Esophagus squamous epithelium (tissue), 5 donors: ENCODE measurements around the gene HELZ2. TPM values are rescaled to one million over a fixed set of nuclear protein-coding genes. Genes with fewer than 3 reads are reported as not detected.

Source experiments
- DNase-seq: peaks from one replicate; lab custom pipeline; 2025; lab: John Stamatoyannopoulos, UW
- H3K27ac ChIP-seq, 4 donors: fragments of 200-600 bp; sonication (generic); one replicate each; pipeline ENCODE4 v1.5.1; 2016 to 2019; ENCODE audit warnings: mild to moderate bottlenecking in 1 of 4
- H3K27me3 ChIP-seq, 4 donors: fragments of 200-600 bp; sonication (generic); 1 replicate in 3 of 4; 2 replicates in 1 of 4; pipeline versions ENCODE4 v1.5.1 to v1.6.0; 2017 to 2021; ENCODE audit warnings: antibody characterized with exemption in 1 of 4
- H3K36me3 ChIP-seq, 3 donors: fragments of 200-600 bp; sonication (generic); one replicate each; pipeline ENCODE4 v1.5.1; 2016 to 2019
- H3K4me1 ChIP-seq, 3 donors: fragments of 200-600 bp; sonication (generic); one replicate each; pipeline ENCODE4 v1.5.1; 2017 to 2019
- H3K4me3 ChIP-seq, 4 donors: fragments of 200-600 bp; sonication (generic); 1 replicate in 3 of 4; 2 replicates in 1 of 4; pipeline ENCODE4 v1.5.1; 2016 to 2019; ENCODE audit warnings: mild to moderate bottlenecking in 2 of 4, moderate library complexity in 1 of 4
- H3K9me3 ChIP-seq, 3 donors: fragments of 200-600 bp; sonication (generic); one replicate each; pipeline ENCODE4 v1.5.1; 2016 to 2019
- POLR2A ChIP-seq, 4 donors: fragments of 450-650 bp; IDR thresholded peaks; one replicate each; pipeline ENCODE4 v1.6.1; 2017; ENCODE audit warnings: antibody characterized with exemption in 4 of 4, mild to moderate bottlenecking in 4 of 4, moderate library complexity in 3 of 4
- WGBS, 2 donors: methylation state at CpG; one replicate each; pipeline ENCODE4 v1.1.5; 2018; 5-methylcytosine and 5-hydroxymethylcytosine counted together
- intact Hi-C: fragments of 100-400 bp; cut with DNase I; formaldehyde crosslinking; loops from one replicate; pipeline ENCODE4 v1.15.0; 2022
- total RNA-seq, 4 donors: library from RNA; depleted of rRNA; stranded (reverse); fragments of >200 nt; gene quantifications; one replicate each; pipeline ENCODE4 v1.1.0, GENCODE V29; 2016
- TF ChIP-seq, protein P1 (sequence below), 6 experiments: fragments of 450-650 bp in 4 of 6; fragments of 200-600 bp in 2 of 6; sonication (generic) in 2 of 6; IDR thresholded peaks; one replicate each; pipeline ENCODE4 v1.5.1; 2016 to 2019; ENCODE audit warnings: antibody characterized with exemption in 6 of 6, mild to moderate bottlenecking in 4 of 6, moderate library complexity in 4 of 6
- donor health status: DM: yes; HTN: yes; CAD: no.

HELZ2 gene
- total RNA-seq, 4 donors from 2014 or later, result 23.7 to 37.6 (median 31.2) TPM

DNA sequence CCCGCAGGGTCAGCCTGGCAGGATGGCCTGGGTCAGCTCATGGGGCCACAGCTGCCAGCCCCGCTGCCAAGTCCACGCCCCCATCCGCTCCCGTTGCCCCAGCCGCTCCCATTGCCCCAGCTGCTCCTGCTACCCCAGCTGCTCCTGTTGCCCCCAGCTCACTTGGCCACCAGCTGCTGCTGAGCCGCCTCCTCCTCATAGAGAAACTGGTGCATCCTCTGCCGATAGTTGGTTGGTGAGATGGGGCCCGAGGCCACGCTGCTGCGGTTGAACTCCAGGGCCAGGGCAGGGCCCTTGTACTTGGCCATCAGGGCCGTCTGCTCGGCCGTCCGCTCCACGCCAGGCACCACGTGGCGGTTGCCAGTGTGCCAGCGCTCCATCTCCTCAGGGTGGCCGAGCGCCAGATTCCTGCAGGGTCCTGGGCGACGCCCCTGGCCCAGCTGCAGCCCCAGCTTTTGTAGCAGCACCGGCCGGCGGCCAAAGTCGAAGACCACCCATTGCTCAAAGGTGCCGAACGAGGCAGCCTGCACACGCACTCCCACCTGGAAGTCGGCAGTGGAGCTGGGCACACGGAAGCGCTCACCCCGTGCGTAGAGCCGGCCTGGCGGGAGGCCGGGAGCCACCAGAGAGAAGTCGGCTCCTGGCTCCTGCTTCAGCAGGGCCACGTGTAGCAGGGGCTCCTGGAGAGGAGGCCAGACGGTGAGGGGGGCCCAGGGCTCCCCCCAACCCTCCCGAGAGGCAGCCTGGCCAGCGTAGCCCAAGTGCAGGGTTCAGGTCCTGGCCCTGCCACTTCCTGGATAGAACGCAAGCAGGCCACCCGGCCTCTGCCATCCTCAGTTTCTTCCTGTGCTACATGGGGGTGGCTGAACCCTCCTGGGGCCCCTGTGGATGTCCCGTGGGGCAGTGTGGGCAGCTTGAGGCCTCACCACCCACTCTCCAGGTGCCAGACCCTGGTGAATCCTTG, 4.8 kb downstream of the HELZ2 start:
- H3K4me3 ChIP-seq, result peak overlapping the region in 1 of 4 donors; percentile 42
- H3K27me3 ChIP-seq, result no peaks in the 10 kb centered on the region
- no peak for TF ChIP-seq POLR2A (IDR thresholded peaks at IDR 0.05)
- TF ChIP-seq, protein P1, sequence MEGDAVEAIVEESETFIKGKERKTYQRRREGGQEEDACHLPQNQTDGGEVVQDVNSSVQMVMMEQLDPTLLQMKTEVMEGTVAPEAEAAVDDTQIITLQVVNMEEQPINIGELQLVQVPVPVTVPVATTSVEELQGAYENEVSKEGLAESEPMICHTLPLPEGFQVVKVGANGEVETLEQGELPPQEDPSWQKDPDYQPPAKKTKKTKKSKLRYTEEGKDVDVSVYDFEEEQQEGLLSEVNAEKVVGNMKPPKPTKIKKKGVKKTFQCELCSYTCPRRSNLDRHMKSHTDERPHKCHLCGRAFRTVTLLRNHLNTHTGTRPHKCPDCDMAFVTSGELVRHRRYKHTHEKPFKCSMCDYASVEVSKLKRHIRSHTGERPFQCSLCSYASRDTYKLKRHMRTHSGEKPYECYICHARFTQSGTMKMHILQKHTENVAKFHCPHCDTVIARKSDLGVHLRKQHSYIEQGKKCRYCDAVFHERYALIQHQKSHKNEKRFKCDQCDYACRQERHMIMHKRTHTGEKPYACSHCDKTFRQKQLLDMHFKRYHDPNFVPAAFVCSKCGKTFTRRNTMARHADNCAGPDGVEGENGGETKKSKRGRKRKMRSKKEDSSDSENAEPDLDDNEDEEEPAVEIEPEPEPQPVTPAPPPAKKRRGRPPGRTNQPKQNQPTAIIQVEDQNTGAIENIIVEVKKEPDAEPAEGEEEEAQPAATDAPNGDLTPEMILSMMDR (IDR thresholded peaks at IDR 0.05), result no peak
- H3K36me3 ChIP-seq, result peaks cover 7 to 53% (median 11%) of the 10 kb centered on the region in 3 donors
- H3K4me1 ChIP-seq, result peaks cover 11 to 37% (median 14%) of the 10 kb centered on the region in 3 donors
- H3K27ac ChIP-seq, result peak overlapping the region in 1 of 4 donors; percentile 67
- intact Hi-C loops, result no loop called here
- H3K9me3 ChIP-seq, result no peaks in the 10 kb centered on the region
- no peak for DNase-seq
- 67 to 92% methylated on average over 1 to 3 of the region's 46 CpGs for WGBS, 2 donors

DNA sequence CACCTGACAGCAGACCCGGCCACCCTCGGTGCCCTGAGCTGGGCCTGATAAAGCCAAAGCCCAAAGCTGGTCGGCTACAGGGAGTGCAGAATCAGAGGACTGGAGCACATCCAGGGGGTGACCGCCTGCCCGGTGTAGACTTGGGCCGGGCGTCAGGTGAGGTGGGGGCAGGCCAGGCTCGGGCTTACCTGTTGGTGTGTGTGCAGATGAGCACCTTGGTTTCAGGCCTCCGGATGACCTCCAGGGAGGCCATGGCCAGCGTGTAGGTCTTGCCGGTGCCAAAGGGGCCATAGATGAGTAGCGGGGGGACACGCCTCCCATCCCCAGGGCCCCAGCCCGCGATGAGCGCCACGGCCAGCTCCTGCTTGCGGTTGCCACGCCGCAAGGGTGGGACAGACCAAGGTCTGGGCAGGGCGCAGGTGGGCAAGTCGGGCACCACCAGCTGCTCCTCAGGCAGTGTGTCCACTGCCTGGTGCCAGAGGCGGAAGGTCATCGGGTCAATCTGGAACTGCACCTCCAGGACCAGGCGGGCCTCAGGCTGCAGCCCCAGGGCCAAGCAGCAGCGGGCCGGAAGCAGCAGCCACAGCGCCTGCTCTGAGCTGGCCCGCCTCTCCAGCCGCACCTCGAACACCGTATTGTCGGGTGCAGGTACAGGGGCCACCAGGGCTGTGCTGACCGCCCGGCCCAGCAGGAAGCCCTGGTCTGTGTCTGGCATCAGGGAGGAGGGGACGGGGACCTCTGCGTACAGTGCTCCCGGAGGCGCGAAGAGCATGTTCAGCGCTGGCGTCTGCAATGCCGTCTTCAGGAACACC, 5.7 kb downstream of the HELZ2 start:
- Histone ChIP-seq H3K4me3 (peak overlapping the region in 2 of 4 donors; percentile 10 to 42), H3K4me1 (peaks cover 7 to 30% (median 10%) of the 10 kb centered on the region in 3 donors)

DNA sequence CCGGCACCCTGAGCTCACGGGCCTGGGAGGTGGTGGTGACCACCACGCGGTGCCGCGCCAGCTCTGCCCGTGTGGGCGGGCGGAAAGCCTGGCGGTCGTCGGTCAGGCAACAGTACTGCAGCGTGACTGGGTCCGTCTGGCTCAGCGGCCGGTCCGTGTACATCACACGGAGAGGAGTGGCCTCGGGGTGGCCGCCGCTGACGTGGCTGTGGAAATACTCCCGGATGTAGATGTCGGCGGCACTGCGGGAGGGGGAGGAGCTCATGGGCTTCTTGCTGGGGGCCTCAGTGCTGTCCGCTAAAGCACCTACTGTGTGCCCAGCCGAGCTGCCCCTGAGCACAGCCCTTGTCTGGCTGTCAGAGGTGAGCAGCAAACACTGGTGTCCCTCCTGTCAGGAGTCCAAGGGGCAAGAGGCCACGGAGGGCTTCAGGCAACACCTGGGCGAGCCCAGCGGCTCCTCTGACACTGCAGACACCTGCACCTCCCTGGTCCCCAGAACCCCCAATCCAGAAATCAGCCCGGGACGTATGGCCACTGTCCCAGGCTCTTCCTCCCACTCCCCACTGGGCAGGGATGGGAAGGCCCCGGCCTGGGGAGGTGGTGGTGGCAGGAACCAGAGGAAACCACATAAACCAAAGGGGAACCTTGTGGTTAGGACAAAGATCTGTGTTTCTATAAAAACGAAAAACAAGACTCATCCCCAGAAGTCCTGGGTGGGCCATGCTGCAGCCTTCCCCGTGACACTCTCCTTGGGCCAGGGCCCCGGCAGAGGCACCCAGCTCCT, 6.5 kb downstream of the HELZ2 start:
- Histone ChIP-seq H3K36me3 (peaks cover 15 to 66% (median 19%) of the 10 kb centered on the region in 3 donors), H3K27me3 (no peaks in the 10 kb centered on the region), H3K27ac (peak overlapping the region in 2 of 4 donors; percentile 50 to 67), H3K4me3 (peak overlapping the region in 2 of 4 donors; percentile 10 to 42), H3K9me3 (no peaks in the 10 kb centered on the region), H3K4me1 (peaks cover 0 to 22% (median 5%) of the 10 kb centered on the region in 3 donors)
- WGBS, 2 donors, result 59 to 65% methylated on average over 12 to 19 of the region's 37 CpGs
- intact Hi-C loops, result no loop called here
- DNase-seq, result no peak
- TF ChIP-seq, protein P1 (IDR thresholded peaks at IDR 0.05), result no peak
- TF ChIP-seq POLR2A (IDR thresholded peaks at IDR 0.05), result peak in 1 of 4 donors; percentile 32

More for the DNA sequence above, 5.7 kb downstream of the HELZ2 start:
- Histone ChIP-seq H3K27me3 (no peaks in the 10 kb centered on the region), H3K36me3 (peaks cover 11 to 62% (median 11%) of the 10 kb centered on the region in 3 donors), H3K27ac (peak overlapping the region in 1 of 4 donors; percentile 67), H3K9me3 (no peaks in the 10 kb centered on the region)
- DNase-seq, result no peak
- 86 to 92% methylated on average over 5 of the region's 43 CpGs for WGBS, 2 donors
- intact Hi-C loops, result no loop called here
- TF ChIP-seq, protein P1 (IDR thresholded peaks at IDR 0.05), result no peak

DNA sequence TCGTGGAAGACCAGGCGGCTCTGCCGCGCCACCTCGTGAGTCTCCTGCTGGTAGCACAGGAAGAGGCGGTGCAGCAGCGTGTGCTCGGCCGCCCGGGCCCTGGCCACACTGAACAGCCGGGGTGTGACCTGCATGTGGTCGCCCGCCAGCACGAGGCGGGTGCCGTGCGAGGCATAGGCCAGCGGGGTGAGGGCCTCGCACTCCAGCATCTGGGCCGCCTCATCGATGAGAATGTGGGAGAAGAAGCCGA, 7.0 kb downstream of the HELZ2 start:
- intact Hi-C loops, result no loop called here
- Histone ChIP-seq H3K4me1 (peaks cover 0 to 17% (median 5%) of the 10 kb centered on the region in 3 donors), H3K9me3 (no peaks in the 10 kb centered on the region), H3K36me3 (peaks cover 17 to 66% (median 24%) of the 10 kb centered on the region in 3 donors), H3K4me3 (peak overlapping the region in 1 of 4 donors; percentile 42), H3K27ac (peak overlapping the region in 1 of 4 donors; percentile 67), H3K27me3 (no peaks in the 10 kb centered on the region)
- TF ChIP-seq, protein P1 (IDR thresholded peaks at IDR 0.05), result no peak
- TF ChIP-seq POLR2A (IDR thresholded peaks at IDR 0.05), result no peak
- DNase-seq, result no peak
- WGBS, 2 donors, result 83% methylated on average over 8 of the region's 22 CpGs; no CpG with 5 or more reads in 1 of the 2 donors
